ENCODE data around the gene KIRREL3.

GRCh38 chr11:126390272-126390867 lies 610.2 kb downstream of the KIRREL3 start:
- TF ChIP-seq CTCF (IDR thresholded peaks at IDR 0.05) = no peak
- no peak for TF ChIP-seq POLR2A (IDR thresholded peaks at IDR 0.05)

All from ovary (tissue), 3 donors.